ENCODE data around the gene KRTAP1-4. TPM values are rescaled to one million over a fixed set of nuclear protein-coding genes. Genes with fewer than 3 reads are reported as not detected.
"Not testable (repeated sequence)": the region's sequence is repeated elsewhere in the genome, so short reads cannot be mapped to it uniquely, and the experiment has no call there.

The KRTAP1-4 gene
- total RNA-seq, 1 experiment from 2014 or later, result not detected

- DNase-seq (ENCODE audit: low read depth in 1 of 2, low spot score in 2 of 2), result peak; percentile 47 to 95
- peaks cover 61% of the 10 kb centered on the region for H3K4me1 ChIP-seq (replicated peaks)
- H3K27ac ChIP-seq, result peak overlapping the region; percentile 97
- H3K9me3 ChIP-seq (replicated peaks); H3K36me3 ChIP-seq; H3K4me3 ChIP-seq; H3K27me3 ChIP-seq (replicated peaks): not testable (repeated sequence)
These were observed 29.5 kb upstream of the KRTAP1-4 start for GRCh38 chr17:41059276-41060051.

- no peaks in the 10 kb centered on the region for H3K27me3 ChIP-seq (replicated peaks)
- no peak overlapping the region for H3K4me3 ChIP-seq
- H3K4me1 ChIP-seq (replicated peaks), result peaks cover 56% of the 10 kb centered on the region
- no peaks in the 10 kb centered on the region for H3K36me3 ChIP-seq
- DNase-seq (ENCODE audit: low read depth in 1 of 2, low spot score in 2 of 2), result no peak
- peaks cover 6% of the 10 kb centered on the region; the same call in 1 of the 2 replicates for H3K9me3 ChIP-seq (replicated peaks)
- H3K27ac ChIP-seq, result peak overlapping the region; percentile 97
These were observed 28.7 kb upstream of the KRTAP1-4 start for GRCh38 chr17:41058741-41059140.

- H3K4me3 ChIP-seq, result no peak overlapping the region
- H3K36me3 ChIP-seq, result no peaks in the 10 kb centered on the region
- peaks cover 6% of the 10 kb centered on the region; the same call in 1 of the 2 replicates for H3K9me3 ChIP-seq (replicated peaks)
- H3K27me3 ChIP-seq (replicated peaks), result no peaks in the 10 kb centered on the region
- DNase-seq (ENCODE audit: low read depth in 1 of 2, low spot score in 2 of 2), result no peak
- H3K4me1 ChIP-seq (replicated peaks), result peaks cover 47% of the 10 kb centered on the region
- no peak overlapping the region for H3K27ac ChIP-seq
These were observed 27.6 kb upstream of the KRTAP1-4 start for GRCh38 chr17:41057547-41057946.

- not testable (repeated sequence) for H3K27me3 ChIP-seq (replicated peaks); DNase-seq (ENCODE audit: low read depth in 1 of 2, low spot score in 2 of 2); H3K4me3 ChIP-seq; H3K36me3 ChIP-seq; H3K27ac ChIP-seq; H3K9me3 ChIP-seq (replicated peaks)
- peaks cover 28% of the 10 kb centered on the region for H3K4me1 ChIP-seq (replicated peaks)
These were observed 25.1 kb upstream of the KRTAP1-4 start, which contains the start of gene KRTAP2-2 for GRCh38 chr17:41055130-41055529. Gene KRTAP2-2, minus strand, starts transcription at chr17:41055230. Its CDS starts 19 bp downstream, at chr17:41055211.

- DNase-seq (ENCODE audit: low read depth in 1 of 2, low spot score in 2 of 2); H3K4me3 ChIP-seq; H3K27me3 ChIP-seq (replicated peaks); H3K27ac ChIP-seq; H3K36me3 ChIP-seq; H3K9me3 ChIP-seq (replicated peaks): not testable (repeated sequence)
- peaks cover 22% of the 10 kb centered on the region for H3K4me1 ChIP-seq (replicated peaks)
These were observed 24.6 kb upstream of the KRTAP1-4 start for GRCh38 chr17:41054556-41054955.

GRCh38 chr17:41054025-41054424 lies 24.0 kb upstream of the KRTAP1-4 start:
- no peak for DNase-seq (ENCODE audit: low read depth in 1 of 2, low spot score in 2 of 2)
- Histone ChIP-seq H3K4me1 (replicated peaks) (peaks cover 21% of the 10 kb centered on the region), H3K9me3 (replicated peaks) (no peaks in the 10 kb centered on the region), H3K36me3 (no peaks in the 10 kb centered on the region), H3K27me3 (replicated peaks) (no peaks in the 10 kb centered on the region), H3K4me3 (no peak overlapping the region), H3K27ac (no peak overlapping the region)

GRCh38 chr17:41052566-41052965 lies 22.6 kb upstream of the KRTAP1-4 start:
- no peaks in the 10 kb centered on the region for H3K27me3 ChIP-seq (replicated peaks)
- no peaks in the 10 kb centered on the region for H3K36me3 ChIP-seq
- peaks cover 25% of the 10 kb centered on the region for H3K4me1 ChIP-seq (replicated peaks)
- no peak for DNase-seq (ENCODE audit: low read depth in 1 of 2, low spot score in 2 of 2)
- no peaks in the 10 kb centered on the region for H3K9me3 ChIP-seq (replicated peaks)
- no peak overlapping the region for H3K27ac ChIP-seq
- H3K4me3 ChIP-seq, result no peak overlapping the region

- no peaks in the 10 kb centered on the region for H3K27me3 ChIP-seq (replicated peaks)
- peak; percentile 51 to 69 for DNase-seq (ENCODE audit: low read depth in 1 of 2, low spot score in 2 of 2)
- peaks cover 25% of the 10 kb centered on the region for H3K4me1 ChIP-seq (replicated peaks)
- H3K4me3 ChIP-seq, result no peak overlapping the region
- H3K36me3 ChIP-seq, result no peaks in the 10 kb centered on the region
- H3K27ac ChIP-seq, result peak overlapping the region; percentile 90
- H3K9me3 ChIP-seq (replicated peaks), result no peaks in the 10 kb centered on the region
These were observed 19.1 kb upstream of the KRTAP1-4 start for GRCh38 chr17:41049110-41049509.

GRCh38 chr17:41048441-41048840 lies 18.4 kb upstream of the KRTAP1-4 start:
- DNase-seq (ENCODE audit: low read depth in 1 of 2, low spot score in 2 of 2), result peak; percentile 48 to 67
- H3K9me3 ChIP-seq (replicated peaks), result no peaks in the 10 kb centered on the region
- no peaks in the 10 kb centered on the region for H3K36me3 ChIP-seq
- H3K27ac ChIP-seq, result peak overlapping the region; percentile 90
- H3K27me3 ChIP-seq (replicated peaks), result no peaks in the 10 kb centered on the region
- H3K4me1 ChIP-seq (replicated peaks), result peaks cover 25% of the 10 kb centered on the region
- H3K4me3 ChIP-seq, result no peak overlapping the region

GRCh38 chr17:41046735-41047465 lies 16.9 kb upstream of the KRTAP1-4 start, which contains the start of gene KRTAP2-1:
Gene KRTAP2-1, minus strand, starts transcription at chr17:41047316. Its CDS starts 49 bp downstream, at chr17:41047267.
- not testable (repeated sequence) for H3K27me3 ChIP-seq (replicated peaks); DNase-seq (ENCODE audit: low read depth in 1 of 2, low spot score in 2 of 2); H3K9me3 ChIP-seq (replicated peaks); H3K36me3 ChIP-seq; H3K4me3 ChIP-seq
- Histone ChIP-seq H3K27ac (peak within 1 kb of the TSS; percentile 90), H3K4me1 (replicated peaks) (peaks cover 16% of the 10 kb centered on the region)

GRCh38 chr17:41042953-41043352 lies 13.0 kb upstream of the KRTAP1-4 start:
- Histone ChIP-seq H3K4me1 (replicated peaks) (peaks cover 3% of the 10 kb centered on the region), H3K27ac (no peak overlapping the region), H3K4me3 (no peak overlapping the region), H3K9me3 (replicated peaks) (no peaks in the 10 kb centered on the region), H3K27me3 (replicated peaks) (no peaks in the 10 kb centered on the region), H3K36me3 (no peaks in the 10 kb centered on the region)
- no peak for DNase-seq (ENCODE audit: low read depth in 1 of 2, low spot score in 2 of 2)

GRCh38 chr17:41040783-41041571 lies 11.0 kb upstream of the KRTAP1-4 start, which contains the start of gene KRTAP1-1:
Gene KRTAP1-1, minus strand, starts transcription at chr17:41041450. Its CDS starts 53 bp downstream, at chr17:41041397.
- not testable (repeated sequence) for H3K36me3 ChIP-seq; H3K27ac ChIP-seq; DNase-seq (ENCODE audit: low read depth in 1 of 2, low spot score in 2 of 2); H3K9me3 ChIP-seq (replicated peaks); H3K4me3 ChIP-seq; H3K4me1 ChIP-seq (replicated peaks); H3K27me3 ChIP-seq (replicated peaks)

GRCh38 chr17:41037853-41038350 lies 7.9 kb upstream of the KRTAP1-4 start:
- H3K4me3 ChIP-seq, result no peak overlapping the region
- H3K9me3 ChIP-seq (replicated peaks), result no peaks in the 10 kb centered on the region
- no peaks in the 10 kb centered on the region for H3K36me3 ChIP-seq
- H3K27ac ChIP-seq, result no peak overlapping the region
- DNase-seq (ENCODE audit: low read depth in 1 of 2, low spot score in 2 of 2), result no peak
- H3K4me1 ChIP-seq (replicated peaks), result no peaks in the 10 kb centered on the region
- no peaks in the 10 kb centered on the region for H3K27me3 ChIP-seq (replicated peaks)

Measured in SJSA1 (cell line).